HepG2 (cell line): Measurements from ENCODE around the gene MCRIP2. TPM values are rescaled to one million over a fixed set of nuclear protein-coding genes. Genes with fewer than 3 reads are reported as not detected.

ENCODE experiments used
- ATAC-seq: fragments of 200-7000 bp; cut with Tn5 transposase; 3 replicates; pipeline ENCODE4 v1.9.1; 2020; ENCODE audit warnings: mild to moderate bottlenecking, moderate library complexity
- BruUV-seq: library from RNA; stranded (reverse); fragments of 400-500 nt; replicated peaks from 2 replicates; lab custom pipeline; 2021; lab: Mats Ljungman, UMichigan
- CTCF ChIA-PET: fragments of 300-600 bp; formaldehyde crosslinking; extraction: SDS; loops from one replicate; lab custom pipeline; 2021; ENCODE audit warnings: low total read pairs, inconsistent platforms, low intra/inter-chr PET ratio; lab: Yijun Ruan, JAX
- POLR2A ChIA-PET: fragments of 350-600 bp; sonication (Branson Sonifier 250); formaldehyde crosslinking; loops from one replicate; lab custom pipeline; 2020; ENCODE audit warnings: antibody characterized with exemption, inconsistent platforms; lab: Yijun Ruan, JAX
- DNase-seq: peaks from one replicate; pipeline ENCODE4 v3.0.0-alpha.2; 2015; ENCODE audit warnings: low spot score
- FAIRE-seq: peaks from 3 replicates; lab custom pipeline; 2011; peaks lifted over from hg19 to GRCh38; lab: Jason Lieb, UNC
- H2AFZ ChIP-seq: one replicate; pipeline ENCODE4 v1.6.1; 2011; ENCODE audit warnings: low read length, inconsistent platforms
- H3K27ac ChIP-seq: fragments of 300-600 bp; 3 replicates; pipeline ENCODE4 v1.8.0; 2011; ENCODE audit warnings: mixed run types, mild to moderate bottlenecking, mixed read lengths, low read length, inconsistent platforms; ENCODE audit not compliant: insufficient read depth; ENCODE audit errors: extremely low read length
- H3K27me3 ChIP-seq, 2 experiments: fragments of 200-600 bp in 1 of 2; 2 replicates in 1 of 2; 3 replicates in 1 of 2; pipeline versions ENCODE4 v1.6.0 to v1.8.0; 2011; ENCODE audit warnings: low read length in 2 of 2, mild to moderate bottlenecking in 2 of 2, moderate library complexity in 2 of 2, inconsistent platforms in 1 of 2; ENCODE audit not compliant: insufficient read depth in 2 of 2, control insufficient read depth in 1 of 2
- H3K36me3 ChIP-seq, 2 experiments: fragments of 200-600 bp in 1 of 2; replicated peaks in 1 of 2; 2 replicates in 1 of 2; 3 replicates in 1 of 2; pipeline versions ENCODE4 v1.5.1 to v1.8.0; 2011; ENCODE audit warnings: low read length in 2 of 2, inconsistent platforms in 1 of 2; ENCODE audit not compliant: insufficient read depth in 2 of 2, control insufficient read depth in 1 of 2
- H3K4me1 ChIP-seq: 2 replicates; pipeline ENCODE4 v1.5.1; 2012; ENCODE audit warnings: low read length, inconsistent platforms; ENCODE audit not compliant: insufficient read depth
- H3K4me2 ChIP-seq: 2 replicates; pipeline ENCODE4 v1.6.0; 2011; ENCODE audit warnings: low read depth, low read length, inconsistent platforms
- H3K4me3 ChIP-seq, 3 experiments: fragments of 200-600 bp in 1 of 3; sonication (generic), shearing (Covaris generic) in 1 of 3; replicated peaks in 1 of 3; 2 replicates each; pipeline ENCODE4 v1.5.1; 2011 to 2016; ENCODE audit warnings: low read length in 3 of 3, inconsistent platforms in 2 of 3, low read depth in 2 of 3, mild to moderate bottlenecking in 2 of 3, control low read depth in 1 of 3, mixed read lengths in 1 of 3; ENCODE audit not compliant: insufficient read depth in 1 of 3
- H3K79me2 ChIP-seq: one replicate; pipeline ENCODE4 v1.6.1; 2011; ENCODE audit warnings: low read length, inconsistent platforms; ENCODE audit not compliant: insufficient read depth
- H3K9ac ChIP-seq: 2 replicates; pipeline ENCODE4 v1.6.0; 2011; ENCODE audit warnings: mild to moderate bottlenecking, low read depth, low read length, inconsistent platforms; ENCODE audit not compliant: insufficient read depth
- H3K9me3 ChIP-seq: 2 replicates; pipeline ENCODE4 v1.5.1; 2012; ENCODE audit warnings: mild to moderate bottlenecking, low read length
- H4K20me1 ChIP-seq: 2 replicates; pipeline ENCODE4 v1.6.0; 2011; ENCODE audit warnings: inconsistent platforms, mild to moderate bottlenecking, low read length, moderate library complexity; ENCODE audit not compliant: insufficient read depth
- GABPB1 ChIP-seq: IDR thresholded peaks from 2 replicates; pipeline ENCODE4 v1.6.1; 2016; ENCODE audit warnings: mild to moderate bottlenecking, missing genetic modification reagents, moderate library complexity, missing compliant biosample characterization
- HDAC6 ChIP-seq: fragments of 200-600 bp; sonication (generic); IDR thresholded peaks from 2 replicates; pipeline ENCODE4 v1.7.0; 2017; ENCODE audit warnings: mild to moderate bottlenecking, antibody characterized with exemption, low read length, low read depth
- MAFK ChIP-seq, 2 experiments: IDR thresholded peaks in 1 of 2; conservative IDR thresholded peaks in 1 of 2; 2 replicates each; pipeline ENCODE4 v1.6.1; 2011; ENCODE audit warnings: improper control_type of control experiment in 2 of 2, low read length in 2 of 2
- MYC ChIP-seq: sonication (generic); formaldehyde crosslinking; IDR thresholded peaks from 2 replicates; pipeline ENCODE4 v1.9.0; 2021; ENCODE audit warnings: missing genetic modification reagents, borderline replicate concordance
- TAF15 ChIP-seq: fragments of 200-400 bp; formaldehyde crosslinking; IDR thresholded peaks from one replicate; pipeline ENCODE4 v1.6.1; 2018; ENCODE audit warnings: mild to moderate bottlenecking, low read depth, low read length; ENCODE audit not compliant: poor library complexity, severe bottlenecking
- ZNF530 ChIP-seq: sonication (generic); formaldehyde crosslinking; IDR thresholded peaks from 2 replicates; pipeline ENCODE4 v1.5.0; 2020; ENCODE audit warnings: low read depth, mild to moderate bottlenecking, missing genetic modification reagents
- ZNF549 ChIP-seq: sonication (generic); formaldehyde crosslinking; IDR thresholded peaks from 2 replicates; pipeline ENCODE4 v1.5.0; 2020; ENCODE audit warnings: missing genetic modification reagents
- WGBS: methylation state at CpG from one replicate; pipeline ENCODE4 v1.1.6; 2017; ENCODE audit warnings: low lambda C conversion rate; 5-methylcytosine and 5-hydroxymethylcytosine counted together
- in situ Hi-C: cut with HindIII; loops from 2 replicates; pipeline ENCODE4 v1.10.0; 2017; ENCODE audit warnings: low pct_unique_long_range_greater_than_20kb; ENCODE audit not compliant: extremely low pct_ligation_motif_present
- intact Hi-C: fragments of 100-400 bp; cut with micrococcal nuclease; formaldehyde crosslinking; loops from one replicate; pipeline ENCODE4 v1.10.0; 2022; ENCODE audit not compliant: unreplicated experiment
- polyA plus RNA-seq, 8 experiments: library from polyadenylated mRNA; depleted of rRNA in 3 of 8; stranded (reverse) in 7 of 8; unstranded in 1 of 8; fragments of >200 nt; fragmentation: Illumina TruSeq in 4 of 8; extraction: Trizol in 4 of 8; gene quantifications; 2 replicates each; pipeline versions ENCODE4 v1.2.1 to v1.2.3, GENCODE V29; 2011 to 2016; ENCODE audit warnings: low read depth in 4 of 8, missing spikeins in 1 of 8, mixed read lengths in 1 of 8; ENCODE audit not compliant: insufficient read depth in 1 of 8
- total RNA-seq, 5 experiments: library from RNA; depleted of rRNA; stranded (reverse); fragments of >200 nt; fragmentation: Illumina TruSeq; extraction: Trizol; gene quantifications; 2 replicates each; pipeline ENCODE4 v1.2.3, GENCODE V29; 2016; ENCODE audit warnings: low read depth in 1 of 5
- TF ChIP-seq, protein P1 (sequence below): sonication (generic); formaldehyde crosslinking; IDR thresholded peaks from 2 replicates; pipeline ENCODE4 v1.4.0; 2020; ENCODE audit warnings: missing genetic modification reagents
- TF ChIP-seq, protein P2 (sequence below): IDR thresholded peaks from 2 replicates; pipeline ENCODE4 v1.6.1; 2016; ENCODE audit warnings: missing compliant biosample characterization, missing genetic modification reagents, borderline replicate concordance
- TF ChIP-seq, protein P3 (sequence below): sonication (generic); formaldehyde crosslinking; IDR thresholded peaks from 2 replicates; pipeline ENCODE4 v1.5.1; 2020; ENCODE audit warnings: mild to moderate bottlenecking, missing genetic modification reagents, moderate library complexity
- TF ChIP-seq, protein P4 (sequence below): sonication (generic); formaldehyde crosslinking; IDR thresholded peaks from 2 replicates; pipeline ENCODE4 v1.4.0; 2020; ENCODE audit warnings: missing genetic modification reagents

The MCRIP2 gene
- total and polyA plus RNA-seq, 2 of the 13 experiments (the other 11 are each of a cell fraction or from before 2014, with no cell fraction given), result 39.6 to 76.7 TPM

DNA sequence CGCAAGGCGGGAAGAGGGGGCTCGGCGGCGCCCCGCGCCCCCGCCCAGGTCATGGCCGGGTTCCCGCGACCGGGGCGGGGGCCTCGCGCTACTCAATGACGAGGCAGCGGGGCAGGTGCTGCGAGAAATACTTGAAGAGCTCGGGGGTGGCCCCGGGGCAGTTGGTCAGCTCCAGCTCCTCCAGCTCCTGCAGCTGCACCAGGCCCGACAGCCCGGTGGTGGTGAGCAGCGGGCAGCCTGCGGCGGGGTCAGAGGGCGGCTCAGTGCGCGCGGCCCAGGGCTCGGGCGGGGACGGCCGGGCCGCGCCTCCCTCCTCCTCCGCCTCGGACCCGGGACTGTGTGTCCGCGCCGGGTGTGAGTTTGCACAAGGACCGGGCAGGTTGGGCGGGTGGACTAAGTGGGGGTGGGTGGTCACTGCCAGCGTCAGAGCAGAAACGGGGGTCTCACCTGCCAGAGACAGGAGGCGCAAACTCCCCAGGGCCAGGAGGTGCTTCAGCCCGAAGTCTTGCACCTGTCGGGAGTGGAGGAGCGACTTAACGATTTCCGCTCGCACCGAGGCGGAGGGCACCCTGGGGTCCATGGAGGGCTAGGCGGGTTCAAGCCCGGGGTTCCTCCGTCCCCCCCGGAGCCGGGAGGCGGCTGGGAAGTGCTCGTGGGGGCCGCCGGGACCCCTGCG lies 52.7 kb downstream of the MCRIP2 start:
- DNase-seq, result no peak
- ChIA-PET POLR2A (interaction anchor here (1.5 to 3.4 kb wide), 3 partner anchors 13 to 66 kb away, joined by 3 to 21 read pairs (median 7); partner anchors contain the start of genes ANTKMT, MSLN and STUB1), CTCF (no interaction called here)
- TF ChIP-seq GABPB1 (CRISPR knock-in tag) (0 out of 2 replicates have a peak, but pooled peaks have one; percentile 13), MAFK (conservative IDR thresholded peaks at IDR 0.05 in 1 of 2, IDR thresholded peaks at IDR 0.05 in 1 of 2; ENCODE audit: low read length in 2 of 2) (no peak), ZNF549 (CRISPR knock-in tag) (0 out of 2 replicates have a peak, but pooled peaks have one; percentile 22), HDAC6 (no peak), ZNF530 (CRISPR knock-in tag) (no peak), MYC (0 out of 2 replicates have a peak, but pooled peaks have one; percentile 10), TAF15 (no peak)
- TF ChIP-seq, protein P1, sequence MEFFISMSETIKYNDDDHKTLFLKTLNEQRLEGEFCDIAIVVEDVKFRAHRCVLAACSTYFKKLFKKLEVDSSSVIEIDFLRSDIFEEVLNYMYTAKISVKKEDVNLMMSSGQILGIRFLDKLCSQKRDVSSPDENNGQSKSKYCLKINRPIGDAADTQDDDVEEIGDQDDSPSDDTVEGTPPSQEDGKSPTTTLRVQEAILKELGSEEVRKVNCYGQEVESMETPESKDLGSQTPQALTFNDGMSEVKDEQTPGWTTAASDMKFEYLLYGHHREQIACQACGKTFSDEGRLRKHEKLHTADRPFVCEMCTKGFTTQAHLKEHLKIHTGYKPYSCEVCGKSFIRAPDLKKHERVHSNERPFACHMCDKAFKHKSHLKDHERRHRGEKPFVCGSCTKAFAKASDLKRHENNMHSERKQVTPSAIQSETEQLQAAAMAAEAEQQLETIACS (CRISPR knock-in tag), result peak; percentile 60
- TF ChIP-seq, protein P2, sequence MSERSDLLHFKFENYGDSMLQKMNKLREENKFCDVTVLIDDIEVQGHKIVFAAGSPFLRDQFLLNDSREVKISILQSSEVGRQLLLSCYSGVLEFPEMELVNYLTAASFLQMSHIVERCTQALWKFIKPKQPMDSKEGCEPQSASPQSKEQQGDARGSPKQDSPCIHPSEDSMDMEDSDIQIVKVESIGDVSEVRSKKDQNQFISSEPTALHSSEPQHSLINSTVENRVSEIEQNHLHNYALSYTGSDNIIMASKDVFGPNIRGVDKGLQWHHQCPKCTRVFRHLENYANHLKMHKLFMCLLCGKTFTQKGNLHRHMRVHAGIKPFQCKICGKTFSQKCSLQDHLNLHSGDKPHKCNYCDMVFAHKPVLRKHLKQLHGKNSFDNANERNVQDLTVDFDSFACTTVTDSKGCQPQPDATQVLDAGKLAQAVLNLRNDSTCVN (CRISPR knock-in tag), result no peak
- TF ChIP-seq, protein P3, sequence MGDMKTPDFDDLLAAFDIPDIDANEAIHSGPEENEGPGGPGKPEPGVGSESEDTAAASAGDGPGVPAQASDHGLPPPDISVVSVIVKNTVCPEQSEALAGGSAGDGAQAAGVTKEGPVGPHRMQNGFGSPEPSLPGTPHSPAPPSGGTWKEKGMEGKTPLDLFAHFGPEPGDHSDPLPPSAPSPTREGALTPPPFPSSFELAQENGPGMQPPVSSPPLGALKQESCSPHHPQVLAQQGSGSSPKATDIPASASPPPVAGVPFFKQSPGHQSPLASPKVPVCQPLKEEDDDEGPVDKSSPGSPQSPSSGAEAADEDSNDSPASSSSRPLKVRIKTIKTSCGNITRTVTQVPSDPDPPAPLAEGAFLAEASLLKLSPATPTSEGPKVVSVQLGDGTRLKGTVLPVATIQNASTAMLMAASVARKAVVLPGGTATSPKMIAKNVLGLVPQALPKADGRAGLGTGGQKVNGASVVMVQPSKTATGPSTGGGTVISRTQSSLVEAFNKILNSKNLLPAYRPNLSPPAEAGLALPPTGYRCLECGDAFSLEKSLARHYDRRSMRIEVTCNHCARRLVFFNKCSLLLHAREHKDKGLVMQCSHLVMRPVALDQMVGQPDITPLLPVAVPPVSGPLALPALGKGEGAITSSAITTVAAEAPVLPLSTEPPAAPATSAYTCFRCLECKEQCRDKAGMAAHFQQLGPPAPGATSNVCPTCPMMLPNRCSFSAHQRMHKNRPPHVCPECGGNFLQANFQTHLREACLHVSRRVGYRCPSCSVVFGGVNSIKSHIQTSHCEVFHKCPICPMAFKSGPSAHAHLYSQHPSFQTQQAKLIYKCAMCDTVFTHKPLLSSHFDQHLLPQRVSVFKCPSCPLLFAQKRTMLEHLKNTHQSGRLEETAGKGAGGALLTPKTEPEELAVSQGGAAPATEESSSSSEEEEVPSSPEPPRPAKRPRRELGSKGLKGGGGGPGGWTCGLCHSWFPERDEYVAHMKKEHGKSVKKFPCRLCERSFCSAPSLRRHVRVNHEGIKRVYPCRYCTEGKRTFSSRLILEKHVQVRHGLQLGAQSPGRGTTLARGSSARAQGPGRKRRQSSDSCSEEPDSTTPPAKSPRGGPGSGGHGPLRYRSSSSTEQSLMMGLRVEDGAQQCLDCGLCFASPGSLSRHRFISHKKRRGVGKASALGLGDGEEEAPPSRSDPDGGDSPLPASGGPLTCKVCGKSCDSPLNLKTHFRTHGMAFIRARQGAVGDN (CRISPR knock-in tag), result peak; percentile 48
- TF ChIP-seq, protein P4, sequence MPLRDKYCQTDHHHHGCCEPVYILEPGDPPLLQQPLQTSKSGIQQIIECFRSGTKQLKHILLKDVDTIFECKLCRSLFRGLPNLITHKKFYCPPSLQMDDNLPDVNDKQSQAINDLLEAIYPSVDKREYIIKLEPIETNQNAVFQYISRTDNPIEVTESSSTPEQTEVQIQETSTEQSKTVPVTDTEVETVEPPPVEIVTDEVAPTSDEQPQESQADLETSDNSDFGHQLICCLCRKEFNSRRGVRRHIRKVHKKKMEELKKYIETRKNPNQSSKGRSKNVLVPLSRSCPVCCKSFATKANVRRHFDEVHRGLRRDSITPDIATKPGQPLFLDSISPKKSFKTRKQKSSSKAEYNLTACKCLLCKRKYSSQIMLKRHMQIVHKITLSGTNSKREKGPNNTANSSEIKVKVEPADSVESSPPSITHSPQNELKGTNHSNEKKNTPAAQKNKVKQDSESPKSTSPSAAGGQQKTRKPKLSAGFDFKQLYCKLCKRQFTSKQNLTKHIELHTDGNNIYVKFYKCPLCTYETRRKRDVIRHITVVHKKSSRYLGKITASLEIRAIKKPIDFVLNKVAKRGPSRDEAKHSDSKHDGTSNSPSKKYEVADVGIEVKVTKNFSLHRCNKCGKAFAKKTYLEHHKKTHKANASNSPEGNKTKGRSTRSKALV (CRISPR knock-in tag), result 0 out of 2 replicates have a peak, but pooled peaks have one; percentile 27

More for the DNA sequence above, 52.7 kb downstream of the MCRIP2 start:
- Histone ChIP-seq H3K27ac (no peak overlapping the region), H3K9ac (no peak overlapping the region; the same call in 1 of the 2 replicates), H3K36me3 (no peaks in the 10 kb centered on the region), H3K4me2 (peak overlapping the region; percentile 84), H3K9me3 (no peaks in the 10 kb centered on the region), H3K4me3 (peak overlapping the region; percentile 34 to 69 (median 57); a peak in 5 of 6 replicates), H4K20me1 (no peaks in the 10 kb centered on the region), H3K27me3 (peaks cover 10 to 38% of the 10 kb centered on the region in 2 experiments), H2AFZ (no peak overlapping the region), H3K79me2 (no peaks in the 10 kb centered on the region), H3K4me1 (peaks cover 18% of the 10 kb centered on the region)
- no peak for FAIRE-seq
- WGBS, result 14% methylated on average over 19 of the region's 64 CpGs
- in situ Hi-C loops, result no loop called here
- ATAC-seq, result peak; percentile 42
- BruUV-seq, result no TSS peak
- intact Hi-C loops, result no loop called here
